ENCODE measurements around the gene C16orf78.
A peak's percentile ranks its signal among the peaks of the same experiment; 100 is the strongest.

C16orf78 gene

DNA sequence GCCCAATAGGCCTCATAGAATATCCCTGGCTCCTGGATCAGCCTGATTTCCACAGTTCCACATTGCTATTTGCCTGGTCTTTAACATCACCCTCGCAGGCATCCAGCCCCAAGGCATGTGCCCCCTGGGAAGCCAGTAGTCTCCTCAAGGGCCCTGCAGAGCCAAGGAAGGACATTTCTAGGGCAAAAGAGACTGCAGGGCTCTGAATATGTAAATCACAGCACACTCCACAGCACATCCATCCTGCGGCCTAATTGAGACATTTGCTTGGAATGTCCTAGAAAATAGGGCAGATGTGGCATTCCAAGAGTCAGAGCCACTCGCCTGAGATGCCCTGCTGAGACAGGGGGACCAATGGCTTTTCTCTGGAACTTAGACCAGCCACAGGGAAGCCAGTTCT lies 11.4 kb upstream of the C16orf78 start:
- H3K4me3 Mint-ChIP-seq = no peak overlapping the region
- peaks cover 24% of the 10 kb centered on the region for H3K27me3 Mint-ChIP-seq (ENCODE audit: low read depth)
- no peaks in the 10 kb centered on the region for H3K9me3 Mint-ChIP-seq
- H3K4me1 Mint-ChIP-seq = peaks cover 20% of the 10 kb centered on the region
- no peak for TF ChIP-seq CTCF (IDR thresholded peaks at IDR 0.05; ENCODE audit: unreplicated experiment in 3 of 3)
- H3K27ac Mint-ChIP-seq = no peak overlapping the region
- no peaks in the 10 kb centered on the region for H3K36me3 Mint-ChIP-seq (ENCODE audit: low read depth)

GRCh38 chr16:49365711-49366509 lies 7.7 kb upstream of the C16orf78 start:
- Mint-ChIP-seq H3K36me3 (ENCODE audit: low read depth) (no peaks in the 10 kb centered on the region), H3K4me1 (peaks cover 19% of the 10 kb centered on the region), H3K27me3 (ENCODE audit: low read depth) (peaks cover 9% of the 10 kb centered on the region), H3K9me3 (no peaks in the 10 kb centered on the region), H3K27ac (no peak overlapping the region), H3K4me3 (no peak overlapping the region)
- no peak for TF ChIP-seq CTCF (IDR thresholded peaks at IDR 0.05; ENCODE audit: unreplicated experiment in 3 of 3)

DNA sequence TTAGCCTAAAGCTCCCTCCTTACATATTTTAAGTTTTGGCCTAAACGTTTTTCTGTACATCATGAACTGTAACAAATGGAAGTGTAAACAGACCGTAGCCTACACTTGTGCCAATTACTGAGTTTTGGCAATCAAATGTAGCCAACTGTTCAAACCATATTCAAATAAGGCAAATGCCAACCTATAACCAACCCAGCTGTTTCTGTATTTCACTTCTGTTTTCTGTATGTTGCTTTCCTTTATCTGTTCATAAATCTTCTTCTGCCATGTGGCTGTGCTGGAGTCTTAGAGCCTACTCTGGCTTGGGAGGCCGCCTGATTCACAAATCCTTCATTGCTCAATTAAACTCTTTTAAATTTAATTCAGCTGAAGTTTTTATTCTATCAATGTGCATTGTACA lies 6.9 kb upstream of the C16orf78 start:
- Mint-ChIP-seq H3K4me1 (peaks cover 19% of the 10 kb centered on the region), H3K27me3 (ENCODE audit: low read depth) (peaks cover 9% of the 10 kb centered on the region), H3K4me3 (no peak overlapping the region), H3K36me3 (ENCODE audit: low read depth) (no peaks in the 10 kb centered on the region), H3K9me3 (no peaks in the 10 kb centered on the region), H3K27ac (peak overlapping the region in 1 of 3 experiments; percentile 4)
- no peak for TF ChIP-seq CTCF (IDR thresholded peaks at IDR 0.05; ENCODE audit: unreplicated experiment in 3 of 3)

GRCh38 chr16:49369651-49370611 lies 3.7 kb upstream of the C16orf78 start:
- Mint-ChIP-seq H3K4me3 (no peak overlapping the region), H3K27me3 (ENCODE audit: low read depth) (peaks cover 4% of the 10 kb centered on the region), H3K27ac (no peak overlapping the region), H3K36me3 (ENCODE audit: low read depth) (no peaks in the 10 kb centered on the region), H3K4me1 (peaks cover 18% of the 10 kb centered on the region), H3K9me3 (no peaks in the 10 kb centered on the region)
- TF ChIP-seq CTCF (IDR thresholded peaks at IDR 0.05; ENCODE audit: unreplicated experiment in 3 of 3) = no peak

- peaks cover 6% of the 10 kb centered on the region for H3K27me3 Mint-ChIP-seq (ENCODE audit: low read depth)
- no peaks in the 10 kb centered on the region for H3K4me1 Mint-ChIP-seq
- no peak overlapping the region for H3K27ac Mint-ChIP-seq
- no peak overlapping the region for H3K4me3 Mint-ChIP-seq
- peaks cover 2% of the 10 kb centered on the region for H3K9me3 Mint-ChIP-seq
- H3K36me3 Mint-ChIP-seq (ENCODE audit: low read depth) = no peaks in the 10 kb centered on the region
- no peak for TF ChIP-seq CTCF (IDR thresholded peaks at IDR 0.05; ENCODE audit: unreplicated experiment in 3 of 3)
Measured at GRCh38 chr16:49376206-49376605, 2.6 kb downstream of the C16orf78 start.
